HG03175 (cell line): ENCODE results near the gene KCTD16.

Experiments
- ATAC-seq: cut with Tn5 transposase; IDR thresholded peaks from one replicate; pipeline ENCODE4 v1.9.1; 2021; ENCODE audit warnings: mild to moderate bottlenecking, moderate library complexity; ENCODE audit not compliant: unreplicated experiment

The KCTD16 gene

GRCh38 chr5:144448457-144448856 lies 277.8 kb downstream of the KCTD16 start:
- ATAC-seq: no peak

DNA sequence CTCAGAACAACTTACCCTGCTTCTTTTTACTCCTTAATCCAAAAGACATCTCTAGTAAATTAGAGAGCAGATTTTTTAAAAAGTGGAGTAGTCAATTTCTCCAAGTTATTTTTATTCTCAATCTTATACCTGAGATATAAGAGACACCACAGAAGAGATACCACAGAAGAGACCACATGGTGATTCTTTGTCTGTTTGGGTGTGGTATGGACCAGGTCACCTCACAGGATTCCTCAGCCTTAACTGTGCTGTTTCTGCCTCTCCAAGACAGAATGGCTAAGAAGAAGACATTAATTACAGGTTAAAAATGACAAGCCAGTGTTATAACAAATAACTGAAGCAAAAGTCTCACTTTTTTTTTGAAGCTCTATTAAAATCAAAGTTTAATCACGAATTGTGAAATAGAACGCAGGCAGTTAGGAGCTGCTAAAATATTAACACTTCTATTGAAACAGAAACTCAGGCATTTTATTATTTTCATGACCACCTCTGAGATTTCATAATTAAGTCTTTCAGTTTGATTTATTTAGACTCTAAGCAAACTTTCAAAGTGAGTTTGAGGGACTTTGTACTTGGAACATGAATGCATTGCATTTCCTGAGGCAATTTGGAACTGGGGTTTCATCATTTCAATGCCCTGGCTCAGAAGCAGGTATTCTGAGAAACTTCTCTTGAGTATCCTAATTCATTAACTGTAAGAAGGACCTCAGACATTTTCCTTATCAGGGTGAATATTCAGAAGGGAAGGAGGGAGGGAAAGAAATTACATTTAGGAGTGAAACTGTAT lies 280.7 kb downstream of the KCTD16 start:
- no peak for ATAC-seq

- no peak for ATAC-seq
Observed at GRCh38 chr5:144453753-144454152, 283.1 kb downstream of the KCTD16 start.

DNA sequence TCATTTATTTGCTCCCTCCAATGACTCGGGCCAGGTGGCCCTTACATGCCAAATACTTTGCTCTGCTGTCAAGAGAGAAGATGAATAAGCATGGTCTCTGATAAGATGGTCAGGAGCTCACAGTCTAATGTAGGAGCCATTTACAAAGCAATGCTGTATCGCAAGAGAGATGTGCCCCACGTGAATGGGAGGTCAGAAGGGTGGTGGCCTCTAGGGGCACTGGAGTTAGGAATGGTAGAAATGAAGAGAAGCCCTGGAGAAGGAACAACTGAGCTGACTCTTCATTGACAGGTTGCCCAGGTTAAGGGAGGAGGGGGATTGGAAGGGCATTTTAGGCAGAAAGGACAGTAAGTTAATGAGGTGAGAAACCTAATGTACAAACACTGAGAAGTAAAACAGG lies 286.5 kb downstream of the KCTD16 start:
- no peak for ATAC-seq

DNA sequence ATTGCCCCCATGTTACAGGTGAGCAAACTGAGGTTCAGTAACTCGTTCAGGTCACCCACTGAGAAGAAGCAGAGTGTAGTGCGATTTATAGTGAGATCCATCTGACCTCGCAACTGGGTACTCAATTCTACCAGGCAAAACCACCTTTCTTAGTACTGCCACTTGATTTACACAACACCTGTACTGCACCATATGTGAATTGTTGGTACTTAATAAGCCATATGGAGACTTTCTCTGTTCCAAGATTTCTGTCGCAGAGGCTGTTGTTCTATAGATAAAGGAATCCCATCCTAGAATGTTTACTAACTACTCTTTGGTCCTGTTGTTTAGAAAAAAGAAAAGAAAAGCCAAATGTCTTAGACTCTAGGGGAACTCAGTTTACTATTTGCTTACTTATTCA lies 287.5 kb downstream of the KCTD16 start:
- no peak for ATAC-seq

DNA sequence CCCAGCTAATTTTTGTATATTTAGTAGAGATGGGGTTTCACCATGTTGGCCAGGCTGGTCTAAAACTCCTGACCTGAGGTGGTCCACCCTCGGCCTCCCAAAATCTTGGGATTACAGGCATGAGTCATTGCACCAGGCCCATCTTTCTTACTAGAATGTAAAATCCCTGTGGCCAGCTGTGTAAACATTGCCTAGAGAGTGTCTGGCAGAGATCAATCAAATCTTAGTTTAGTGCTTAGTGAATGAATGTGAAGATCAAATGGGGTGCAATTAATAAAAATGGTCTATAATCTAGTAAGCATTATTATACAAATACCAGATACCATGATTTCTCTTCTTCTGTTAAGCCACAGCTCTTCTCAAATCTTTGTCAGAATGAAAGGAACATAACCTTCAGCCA lies 289.9 kb downstream of the KCTD16 start:
- no peak for ATAC-seq

DNA sequence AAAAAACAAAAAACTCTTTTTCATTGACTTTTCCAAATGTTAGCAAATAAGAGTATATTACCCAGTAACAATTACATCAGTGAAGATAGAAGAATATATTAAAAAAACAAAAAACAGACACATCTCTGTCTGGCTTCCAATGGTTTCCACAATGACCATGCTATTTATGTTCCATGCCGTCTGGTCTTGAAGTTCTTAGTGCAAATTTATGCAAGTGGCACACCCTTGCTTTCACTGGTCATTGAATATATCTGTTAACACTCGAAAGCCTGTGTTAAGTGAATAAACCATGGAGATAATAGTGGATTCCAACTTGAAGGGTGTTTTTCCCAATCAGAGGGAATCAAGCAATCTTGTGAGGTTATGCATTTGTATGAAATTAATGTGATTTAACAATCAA lies 291.9 kb downstream of the KCTD16 start:
- ATAC-seq: no peak

GRCh38 chr5:144463481-144464223 lies 293.0 kb downstream of the KCTD16 start:
- no peak for ATAC-seq

- ATAC-seq: no peak
Observed at GRCh38 chr5:144464306-144464705, 293.6 kb downstream of the KCTD16 start.

DNA sequence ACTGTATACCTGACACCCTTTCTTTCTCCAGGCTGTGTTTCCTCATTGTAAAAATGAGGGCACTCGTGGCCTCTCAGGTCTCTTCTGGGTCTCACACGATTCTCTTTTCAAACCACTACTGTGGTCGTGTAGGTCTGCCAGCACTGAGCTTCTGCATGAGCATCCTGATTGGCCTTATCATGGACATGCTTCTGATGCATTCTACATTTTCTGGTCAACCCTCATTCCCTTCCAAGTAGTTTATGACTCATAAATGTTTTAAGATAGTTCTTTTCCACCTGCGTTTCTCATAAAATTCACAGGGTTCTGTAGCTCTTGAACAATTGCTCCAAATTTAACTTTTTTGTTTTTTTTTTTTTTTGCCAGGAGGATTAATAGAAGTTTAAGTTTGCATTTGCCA lies 294.8 kb downstream of the KCTD16 start:
- ATAC-seq: no peak

DNA sequence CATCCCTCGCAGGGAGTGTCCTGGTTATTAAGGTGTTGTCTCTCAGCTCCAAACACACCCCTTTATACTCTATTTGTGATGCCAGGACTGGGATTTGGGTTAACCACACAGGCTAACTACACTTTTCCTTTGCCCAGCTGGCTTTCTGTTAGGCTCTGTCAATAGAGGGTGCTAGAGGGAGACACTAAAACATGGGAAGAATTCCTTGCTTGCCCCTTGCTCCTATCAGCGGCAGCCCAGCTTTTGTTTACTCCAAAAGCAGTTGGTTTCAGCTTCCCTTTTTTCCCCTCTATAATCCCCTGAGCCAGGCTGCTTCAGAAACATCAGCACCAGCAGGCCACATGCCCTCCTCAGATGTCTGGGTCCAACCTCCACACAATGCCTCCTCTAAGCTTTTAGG lies 297.1 kb downstream of the KCTD16 start:
- no peak for ATAC-seq

DNA sequence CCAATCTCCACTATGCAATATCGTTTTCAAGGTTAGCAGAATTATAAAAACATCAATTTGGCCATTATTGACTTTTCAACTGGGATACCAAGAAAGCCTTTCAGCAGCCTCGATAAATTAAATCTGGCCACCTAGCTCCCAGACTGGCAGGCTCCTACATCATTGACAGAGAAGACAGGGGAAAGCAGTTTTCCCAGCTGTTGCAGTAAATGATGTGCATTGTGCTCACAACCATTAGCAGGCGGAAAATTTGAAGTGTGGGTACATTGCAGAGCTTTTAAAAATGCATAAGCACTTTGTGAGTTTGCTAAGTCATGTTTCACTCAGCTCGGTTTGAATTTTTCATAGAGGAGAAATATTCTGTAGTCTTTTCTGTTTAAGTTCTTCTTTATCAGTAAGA lies 297.9 kb downstream of the KCTD16 start:
- ATAC-seq: no peak

- no peak for ATAC-seq
Observed at GRCh38 chr5:144469106-144469505, 298.4 kb downstream of the KCTD16 start.

DNA sequence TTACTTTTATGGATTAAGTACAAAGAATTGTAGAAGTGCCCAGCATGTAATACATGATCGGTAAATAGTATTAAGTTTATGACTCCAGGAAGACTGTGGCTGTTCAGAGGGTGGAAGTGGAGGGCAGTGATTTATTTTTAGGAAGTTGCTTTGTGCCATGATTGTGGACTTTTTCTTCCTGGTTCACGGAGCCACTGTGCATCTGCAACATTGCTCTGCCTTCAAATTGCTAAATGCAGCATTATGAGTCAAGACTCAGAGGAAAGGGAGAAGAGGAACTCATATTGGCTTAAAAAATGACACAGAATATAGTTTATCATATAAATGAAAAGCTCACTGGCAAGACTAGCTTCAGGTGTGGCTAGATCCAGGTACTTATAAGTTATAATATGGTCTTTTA lies 301.5 kb downstream of the KCTD16 start:
- no peak for ATAC-seq

- ATAC-seq: no peak
Observed at GRCh38 chr5:144473650-144474049, 303.0 kb downstream of the KCTD16 start.

GRCh38 chr5:144478565-144478964 lies 307.9 kb downstream of the KCTD16 start:
- no peak for ATAC-seq

DNA sequence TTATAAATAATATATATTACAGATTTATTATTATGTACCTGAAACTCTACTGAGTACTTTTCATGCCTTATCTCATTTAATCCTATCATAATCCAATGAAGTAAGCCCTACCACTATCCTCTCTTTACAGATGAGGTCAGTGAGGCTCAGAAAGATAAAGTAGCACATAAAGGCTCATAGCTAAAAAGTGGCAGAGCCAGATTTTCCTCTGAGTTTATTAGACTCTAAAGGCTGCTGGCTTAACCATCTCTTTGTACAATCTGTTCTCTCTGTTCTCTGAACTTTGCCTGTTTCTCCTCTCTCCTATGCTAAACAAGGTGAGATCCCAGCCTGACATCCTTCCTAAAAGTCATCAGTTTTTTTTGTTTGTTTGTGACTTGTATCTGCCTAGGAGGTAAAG lies 311.2 kb downstream of the KCTD16 start:
- ATAC-seq: no peak

DNA sequence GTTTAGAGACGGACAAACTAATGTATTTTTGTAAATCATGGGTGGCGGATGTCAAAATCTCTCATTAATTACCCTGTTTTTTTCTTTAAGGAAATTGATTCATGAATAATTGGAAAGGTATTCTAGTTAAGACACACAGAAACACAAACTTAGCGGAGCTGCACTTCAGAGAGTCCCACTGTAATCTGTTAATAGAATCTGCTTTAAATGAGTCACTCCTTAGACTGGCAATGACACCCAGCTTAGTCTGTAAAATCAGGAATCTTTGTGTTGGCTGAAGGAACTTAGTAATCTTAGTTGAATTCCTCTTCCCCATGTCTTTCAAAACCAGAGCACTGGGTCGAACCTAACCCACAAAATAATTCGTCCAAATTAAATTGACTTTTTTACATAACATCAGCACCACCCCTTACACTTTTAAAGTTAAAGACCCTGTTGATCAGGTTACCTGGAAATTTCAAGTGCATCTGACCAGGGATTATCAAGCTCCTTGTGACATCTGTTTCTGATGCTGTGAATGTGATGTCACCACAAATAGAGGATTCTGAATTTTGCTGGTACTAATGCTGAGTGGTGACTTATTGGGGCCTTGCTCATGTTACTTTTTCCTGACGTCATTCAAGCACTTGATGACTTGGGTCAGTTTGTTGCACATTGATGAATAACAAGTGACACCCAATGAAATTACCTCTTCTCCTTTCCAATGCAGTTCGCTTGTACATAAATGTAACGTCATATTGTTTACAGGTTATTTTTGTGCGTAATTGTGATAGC lies 313.6 kb downstream of the KCTD16 start:
- no peak for ATAC-seq

GRCh38 chr5:144485540-144485939 lies 314.9 kb downstream of the KCTD16 start:
- ATAC-seq: no peak

- ATAC-seq: no peak
Observed at GRCh38 chr5:144487207-144487606, 316.5 kb downstream of the KCTD16 start.

DNA sequence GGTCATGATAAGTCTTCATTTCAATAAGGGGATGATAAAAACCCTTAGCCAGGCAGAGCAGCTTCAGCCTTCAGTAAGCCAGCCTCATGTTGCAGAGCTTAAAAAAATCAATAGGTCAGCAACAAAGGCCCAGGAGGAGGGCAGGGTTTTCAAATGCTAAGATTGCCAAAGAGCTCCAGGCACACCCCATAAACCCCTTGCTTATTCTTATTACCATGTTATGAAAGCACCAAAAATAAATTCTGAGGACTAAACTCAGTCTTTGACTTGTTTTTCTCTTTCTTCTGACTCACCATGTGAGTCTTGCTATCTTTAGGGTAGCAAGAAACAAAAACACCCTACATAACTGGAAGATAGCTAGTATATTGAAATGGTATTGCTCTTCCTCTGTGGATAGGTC lies 317.1 kb downstream of the KCTD16 start:
- ATAC-seq: no peak

- no peak for ATAC-seq
Observed at GRCh38 chr5:144503123-144503522, 332.4 kb downstream of the KCTD16 start.
